Endothelial cell of hepatic sinusoid (primary cell): ENCODE results near the gene CRAT.

Experiments used
- in situ Hi-C: cut with HindIII; loops from 2 replicates; pipeline ENCODE4 v1.10.0; 2017; ENCODE audit warnings: low sequenced_read_pairs

The CRAT gene

DNA sequence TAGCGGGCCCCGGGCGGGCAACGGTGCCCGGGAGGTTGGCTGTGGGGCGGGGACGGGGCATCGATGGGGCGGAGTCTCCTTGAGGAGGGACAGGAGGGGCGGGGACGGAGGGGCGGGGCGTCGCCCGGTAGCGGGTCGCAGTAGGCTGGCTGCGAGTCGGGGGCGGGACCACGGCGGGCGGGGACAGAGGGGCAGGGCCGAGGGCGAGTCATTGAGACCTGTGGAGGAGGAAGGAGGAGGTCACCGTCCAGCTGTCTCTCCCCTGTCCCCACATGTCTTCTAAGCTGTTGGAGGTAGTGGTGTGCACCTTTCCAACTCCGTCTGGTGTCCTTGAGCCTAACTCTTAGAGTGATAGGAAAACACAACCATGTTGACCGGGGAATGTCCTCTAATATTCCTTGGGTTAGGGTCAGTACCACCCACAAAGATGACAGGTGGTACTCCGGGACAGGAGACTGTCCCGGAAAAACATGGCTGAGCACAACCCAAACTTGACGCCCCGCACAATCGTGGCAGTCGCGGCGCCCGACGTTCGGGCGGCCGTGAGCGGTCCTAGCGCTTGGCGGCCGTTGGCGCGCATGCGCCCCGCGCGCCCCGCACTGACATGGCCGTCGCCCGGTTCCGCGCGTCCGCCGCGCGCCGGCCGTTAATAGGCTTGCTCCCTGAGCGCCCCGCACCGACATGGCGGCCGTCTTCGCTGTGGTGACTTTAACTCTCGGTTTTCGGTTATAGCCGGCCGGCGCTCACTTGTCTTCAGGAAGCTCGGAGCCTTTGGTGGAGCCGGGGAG, at the start of gene CRAT, which contains the start of gene PTPA:
TSS of gene CRAT (minus strand) at position 54 of the 788 bp plus-strand sequence. CDS start 284 bp downstream, outside the sequence.
TSS of gene PTPA (plus strand) at position 676 of the 788 bp plus-strand sequence. CDS start 186 bp downstream, outside the sequence.
- in situ Hi-C loops, result no loop called here

DNA sequence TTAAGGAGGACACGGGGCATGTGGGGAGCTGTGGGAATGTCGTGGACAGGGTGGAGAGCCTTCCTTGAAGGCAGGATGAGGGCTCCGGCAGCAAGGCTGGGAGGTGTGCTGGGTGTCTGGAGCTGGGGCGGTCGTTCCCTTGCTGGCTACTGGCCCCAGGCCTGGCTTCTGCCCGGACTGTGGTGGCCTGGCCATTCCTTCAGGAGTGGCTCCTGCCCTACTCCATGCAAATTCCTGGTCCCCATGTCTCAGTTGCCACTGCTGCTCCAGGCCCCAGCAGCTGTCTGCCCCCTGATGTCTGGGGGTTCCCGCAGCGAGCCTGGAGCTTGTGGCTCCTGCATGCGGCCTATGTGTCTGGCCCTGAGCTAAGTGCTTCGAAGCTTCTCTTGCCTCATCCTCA, 45.6 kb upstream of the CRAT start:
- in situ Hi-C loops, result no loop called here

DNA sequence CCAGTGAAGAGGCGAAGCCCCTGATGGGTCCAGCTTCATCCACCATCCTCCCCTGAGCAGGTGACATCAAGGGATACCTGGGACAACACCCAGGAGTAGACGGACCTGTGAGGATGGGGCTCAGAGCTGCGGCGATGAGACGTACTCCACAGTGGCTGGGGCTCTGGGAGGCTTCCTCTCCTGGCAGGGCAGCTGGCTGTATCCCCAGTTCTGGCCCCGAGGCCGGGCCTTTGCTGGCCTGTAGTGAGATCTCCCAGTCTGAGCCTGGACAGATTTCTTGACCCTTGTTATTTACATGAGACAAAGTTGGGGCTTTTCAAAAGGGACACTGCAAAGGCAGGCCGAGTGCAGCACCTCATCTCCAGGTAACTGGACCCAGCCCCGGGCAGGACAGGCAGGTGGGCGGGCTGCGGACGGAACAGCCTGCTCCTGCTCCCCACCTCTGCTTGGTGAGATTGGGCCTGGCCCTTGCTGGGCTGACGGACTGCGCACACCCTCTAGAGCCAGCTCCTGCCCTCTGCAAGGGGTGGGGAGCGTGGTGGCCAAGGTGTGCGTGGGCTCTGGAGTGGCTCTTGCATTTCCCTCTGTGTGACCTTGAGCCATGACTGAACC, 44.4 kb upstream of the CRAT start:
- in situ Hi-C loops, result no loop called here

DNA sequence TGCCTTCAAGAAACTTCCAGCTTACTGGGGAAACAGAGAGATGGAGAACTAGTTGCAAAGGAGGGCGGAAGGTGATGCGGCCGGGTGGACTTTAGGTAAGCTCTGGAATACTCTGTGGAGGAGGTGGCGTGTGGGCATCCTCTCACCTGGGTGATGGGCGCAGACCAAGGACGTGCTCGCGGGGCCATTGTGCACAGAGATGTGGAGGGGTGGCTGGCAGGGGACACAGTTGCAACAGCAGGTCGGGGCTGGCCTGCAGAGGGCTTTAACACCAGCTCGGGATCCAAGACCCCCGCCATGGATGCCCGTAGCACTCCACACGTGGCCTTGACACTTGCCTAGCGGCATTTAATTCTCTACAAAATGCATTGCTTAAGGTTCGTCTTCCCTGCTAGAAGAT, 40.9 kb upstream of the CRAT start:
- in situ Hi-C loops, result no loop called here

DNA sequence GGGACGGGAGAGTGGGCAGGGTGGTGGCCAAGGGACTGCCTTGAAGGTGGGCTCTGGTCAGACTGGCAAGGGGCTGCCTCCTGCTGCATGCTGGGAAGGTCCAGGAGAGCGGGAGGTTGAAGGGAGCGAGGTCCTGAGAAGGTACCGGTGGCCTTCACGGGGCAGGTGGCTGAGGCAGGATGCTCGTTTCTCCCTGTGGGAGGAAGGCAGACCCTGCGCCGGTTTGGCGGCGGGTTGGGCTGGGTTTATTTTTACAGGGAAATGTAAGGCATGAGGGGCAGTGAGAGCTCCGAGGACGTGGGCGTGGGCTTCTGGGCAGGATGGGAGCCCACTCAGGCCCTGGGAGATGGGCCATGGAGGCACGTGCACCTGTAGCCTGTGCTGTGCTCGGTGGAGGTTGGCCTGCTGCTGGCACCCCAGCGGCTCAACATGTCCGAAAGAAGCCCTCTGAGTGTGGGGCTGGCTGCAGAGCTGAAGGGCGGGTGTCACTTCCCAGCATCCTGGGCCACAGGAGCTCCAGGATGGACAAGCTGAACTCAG, 40.1 kb upstream of the CRAT start:
- in situ Hi-C loops, result no loop called here

DNA sequence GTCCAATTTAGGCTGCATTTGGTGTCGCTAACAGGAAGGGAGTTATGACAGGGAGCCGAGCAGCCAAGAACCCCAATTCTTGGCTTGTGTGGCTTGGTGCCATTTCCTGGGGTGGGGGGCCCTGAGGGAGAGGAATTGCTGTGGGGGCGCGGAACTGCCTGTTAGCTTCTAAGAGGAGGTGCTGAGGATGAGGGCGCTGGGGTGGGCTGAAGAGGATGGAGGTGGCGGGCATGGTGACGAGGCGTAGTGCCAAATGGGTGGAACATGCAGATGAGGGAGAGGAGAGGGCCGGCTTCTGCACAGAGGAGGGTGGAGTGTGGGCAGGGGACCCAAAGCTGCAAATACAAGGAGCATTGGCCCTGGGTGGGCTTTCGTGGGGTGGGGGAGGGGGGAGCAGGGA, 39.5 kb upstream of the CRAT start:
- in situ Hi-C loops, result no loop called here

DNA sequence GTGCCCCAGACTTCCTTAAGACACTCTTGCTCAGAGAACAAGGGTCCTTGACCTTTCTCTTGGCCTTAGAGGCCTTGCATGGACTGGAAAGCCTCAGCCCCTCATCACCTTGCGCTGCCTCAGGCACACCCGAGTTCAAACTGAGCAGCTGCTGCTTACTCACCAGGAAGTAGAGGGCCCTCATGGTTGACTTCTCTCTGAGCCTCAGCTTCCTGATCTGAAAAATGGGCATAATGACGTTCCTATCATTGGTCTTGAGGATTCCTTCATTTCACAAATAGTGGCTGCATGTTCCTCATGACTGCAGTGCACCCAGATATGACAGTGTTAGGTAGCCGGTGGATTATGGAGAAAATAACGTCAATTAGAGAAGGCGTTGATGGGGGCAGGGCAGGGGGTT, 38.8 kb upstream of the CRAT start:
- in situ Hi-C loops, result no loop called here

DNA sequence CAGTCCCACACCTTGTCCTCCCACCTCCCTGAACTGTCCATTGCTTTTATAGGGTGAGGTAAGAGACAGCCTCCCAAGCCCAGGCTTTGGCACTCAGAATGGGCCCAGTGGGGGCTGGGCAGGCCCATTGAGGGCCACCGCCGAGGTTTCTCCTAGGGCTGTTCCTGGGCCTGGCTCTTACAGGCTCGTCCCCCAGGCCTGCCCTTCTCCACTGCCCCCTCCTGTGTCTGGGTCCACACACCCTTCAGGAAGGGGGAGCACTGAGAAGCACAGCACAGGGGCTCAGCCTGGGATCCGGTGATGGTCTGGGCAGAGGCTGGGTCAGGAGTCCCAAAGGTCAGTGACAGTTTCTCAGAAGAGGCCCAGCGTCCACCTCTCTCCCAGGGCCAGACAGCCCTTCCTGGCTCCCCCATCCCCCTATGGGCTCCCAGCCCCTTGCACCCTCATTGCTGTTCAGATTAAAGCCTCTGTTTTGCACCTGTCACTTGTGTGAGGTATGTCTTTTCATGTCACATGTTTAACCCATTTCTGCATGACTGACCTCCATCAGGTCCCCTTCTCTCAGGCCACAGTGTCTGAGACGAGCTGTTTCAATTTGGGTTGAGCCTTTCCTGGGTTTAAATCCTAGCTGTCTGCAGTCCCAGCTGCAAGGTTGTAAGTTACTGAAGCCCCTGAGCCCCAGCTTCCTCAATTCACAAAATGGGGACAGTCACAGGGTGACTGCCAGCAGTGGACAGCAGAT, 38.0 kb upstream of the CRAT start:
- in situ Hi-C loops, result no loop called here

DNA sequence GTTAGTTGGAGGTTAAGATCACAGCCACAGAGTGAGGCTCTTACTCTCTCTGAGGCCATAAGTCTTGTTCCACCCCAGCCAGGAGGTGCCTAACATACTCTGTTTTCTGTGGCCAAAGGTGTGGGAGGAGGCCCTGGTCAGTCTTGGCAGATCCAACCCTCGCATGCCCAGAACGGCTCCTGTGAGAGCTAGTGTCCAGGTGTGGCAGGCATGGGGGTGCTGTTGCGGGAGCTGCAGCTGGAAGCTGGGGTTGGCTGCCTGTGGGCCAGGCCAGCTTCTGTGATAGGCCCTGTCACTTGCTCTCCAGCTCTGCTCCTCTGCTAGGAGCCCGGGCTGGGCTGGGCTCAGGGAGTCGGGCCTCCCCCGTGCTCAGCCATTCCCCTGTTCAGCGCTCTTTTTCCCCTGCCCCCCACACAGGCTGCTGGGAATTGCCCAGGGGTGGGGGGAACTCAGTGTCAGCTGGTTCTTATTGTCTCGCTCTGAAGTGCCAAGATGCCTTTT, 35.9 kb upstream of the CRAT start:
- in situ Hi-C loops, result no loop called here

DNA sequence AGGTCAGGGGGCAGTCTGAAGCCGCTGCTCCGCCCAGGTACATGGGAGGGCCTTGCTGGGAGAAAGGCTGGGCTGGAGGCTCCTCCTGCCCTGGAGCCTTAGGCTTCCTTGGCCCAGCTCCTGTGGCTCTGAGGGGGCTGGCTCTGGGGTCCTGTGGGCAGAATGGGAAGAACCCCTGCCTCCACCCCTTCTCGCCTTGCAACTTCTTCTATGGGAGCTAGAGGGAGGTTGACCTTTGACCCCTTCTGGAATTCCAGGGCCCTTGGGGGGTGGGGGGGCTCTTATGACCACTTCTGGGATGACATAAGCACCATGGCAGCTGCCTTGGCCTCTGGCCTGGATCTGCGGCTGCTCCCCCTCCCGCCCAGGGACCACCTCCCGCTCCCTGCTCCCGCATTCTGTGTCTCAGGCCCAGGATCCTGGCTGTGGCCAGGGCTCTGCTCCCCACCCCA, 35.3 kb upstream of the CRAT start:
- in situ Hi-C loops, result no loop called here

DNA sequence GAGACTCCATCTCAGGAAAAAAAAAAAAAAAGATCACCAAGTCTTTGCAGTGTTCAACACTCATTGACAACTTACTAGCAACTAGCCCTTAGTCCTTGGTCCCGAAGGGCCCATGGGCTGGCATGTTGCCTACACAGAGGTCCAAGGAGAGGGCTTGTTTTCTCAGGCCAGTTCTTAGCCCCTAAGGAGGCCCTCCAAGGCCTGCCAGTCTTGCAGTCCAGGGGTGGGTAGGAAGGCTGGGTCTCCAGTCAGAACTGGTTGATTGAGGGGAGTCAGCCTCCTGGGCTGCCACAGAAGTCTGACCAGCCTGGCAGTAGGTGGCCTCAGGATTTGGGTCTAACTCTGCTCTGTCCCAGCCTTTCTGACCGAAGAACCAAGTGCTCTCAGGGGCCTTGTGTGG, 34.7 kb upstream of the CRAT start:
- in situ Hi-C loops, result no loop called here

DNA sequence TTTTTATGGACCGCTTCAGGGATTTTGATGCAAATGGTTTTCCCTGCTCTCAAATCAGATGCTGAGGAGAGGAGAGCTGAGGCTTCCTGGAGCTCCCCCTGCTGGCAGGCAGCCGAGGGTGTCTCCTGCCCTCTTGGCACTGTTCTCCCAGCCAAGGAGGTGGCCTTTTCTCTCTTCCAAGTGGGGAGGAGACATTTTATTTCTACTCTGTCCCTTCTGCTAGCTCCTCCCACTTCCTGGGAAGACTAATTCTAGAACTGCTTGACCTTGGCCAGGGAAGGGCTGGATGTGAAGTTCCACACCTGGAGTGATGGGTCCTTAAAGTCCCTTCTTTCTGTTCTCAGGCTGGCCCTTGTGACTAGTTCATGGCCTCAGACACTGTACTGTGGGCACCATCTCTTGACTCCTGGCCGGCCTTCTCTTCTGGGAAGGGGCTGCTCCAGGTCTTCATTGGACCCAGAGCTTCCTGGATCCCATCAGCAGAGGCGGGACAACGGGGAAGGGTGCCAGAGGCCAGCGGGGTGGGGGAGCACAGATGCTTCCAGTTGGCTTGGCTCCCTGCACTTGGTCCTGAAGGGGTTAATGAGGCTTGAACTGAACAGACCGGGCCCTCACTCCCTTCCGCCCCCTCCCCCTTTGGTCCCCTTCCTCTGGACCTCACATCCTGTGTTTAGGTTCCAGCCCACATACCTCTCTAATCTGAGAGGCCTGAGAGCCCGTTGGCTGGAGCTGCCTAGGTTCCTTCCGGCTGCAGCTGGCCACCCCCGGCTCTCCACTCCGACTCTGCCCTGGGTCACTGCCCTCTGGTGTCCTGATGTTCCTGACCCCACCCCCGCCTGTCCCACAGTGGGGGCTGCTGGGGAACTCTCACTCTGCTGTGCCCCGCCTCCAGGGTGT, 32.7 kb upstream of the CRAT start:
- in situ Hi-C loops, result no loop called here

DNA sequence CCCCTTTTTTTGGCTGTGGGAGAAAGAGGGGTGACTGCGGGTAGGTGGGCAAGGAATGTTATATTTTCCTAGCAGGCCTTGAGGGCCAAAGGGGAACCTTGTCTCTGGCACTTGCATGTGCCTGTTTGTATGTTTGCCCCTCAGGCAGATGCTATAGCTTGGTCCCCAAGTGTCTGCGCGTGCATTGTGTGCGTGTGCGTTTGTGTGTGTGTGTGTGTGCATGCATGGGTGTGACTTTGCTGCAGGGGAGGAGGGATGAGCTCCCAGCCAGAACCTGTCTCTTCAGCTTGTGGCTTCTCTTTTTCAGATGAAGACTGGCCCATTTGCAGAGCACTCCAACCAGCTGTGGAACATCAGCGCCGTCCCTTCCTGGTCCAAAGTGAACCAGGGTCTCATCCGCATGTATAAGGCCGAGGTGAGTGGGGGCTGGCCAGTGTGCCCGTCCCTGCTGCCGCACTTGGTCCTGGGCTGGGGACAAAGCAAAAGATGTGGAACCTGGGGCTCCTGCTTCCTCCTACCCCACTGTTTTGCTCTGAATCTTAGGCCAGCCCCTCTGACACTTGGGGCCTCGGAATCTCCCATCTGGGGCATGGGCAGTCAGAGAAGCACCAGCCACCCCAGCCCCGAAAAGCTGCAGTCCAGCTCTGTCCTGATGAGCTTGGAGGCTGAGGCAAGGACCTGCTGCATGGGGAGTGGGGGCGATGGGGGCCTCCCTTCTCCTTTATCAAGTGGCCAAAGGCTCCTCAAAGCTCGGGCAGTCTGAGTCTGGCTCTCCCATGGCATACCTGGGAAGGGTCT, 31.7 kb upstream of the CRAT start:
- in situ Hi-C loops, result no loop called here

DNA sequence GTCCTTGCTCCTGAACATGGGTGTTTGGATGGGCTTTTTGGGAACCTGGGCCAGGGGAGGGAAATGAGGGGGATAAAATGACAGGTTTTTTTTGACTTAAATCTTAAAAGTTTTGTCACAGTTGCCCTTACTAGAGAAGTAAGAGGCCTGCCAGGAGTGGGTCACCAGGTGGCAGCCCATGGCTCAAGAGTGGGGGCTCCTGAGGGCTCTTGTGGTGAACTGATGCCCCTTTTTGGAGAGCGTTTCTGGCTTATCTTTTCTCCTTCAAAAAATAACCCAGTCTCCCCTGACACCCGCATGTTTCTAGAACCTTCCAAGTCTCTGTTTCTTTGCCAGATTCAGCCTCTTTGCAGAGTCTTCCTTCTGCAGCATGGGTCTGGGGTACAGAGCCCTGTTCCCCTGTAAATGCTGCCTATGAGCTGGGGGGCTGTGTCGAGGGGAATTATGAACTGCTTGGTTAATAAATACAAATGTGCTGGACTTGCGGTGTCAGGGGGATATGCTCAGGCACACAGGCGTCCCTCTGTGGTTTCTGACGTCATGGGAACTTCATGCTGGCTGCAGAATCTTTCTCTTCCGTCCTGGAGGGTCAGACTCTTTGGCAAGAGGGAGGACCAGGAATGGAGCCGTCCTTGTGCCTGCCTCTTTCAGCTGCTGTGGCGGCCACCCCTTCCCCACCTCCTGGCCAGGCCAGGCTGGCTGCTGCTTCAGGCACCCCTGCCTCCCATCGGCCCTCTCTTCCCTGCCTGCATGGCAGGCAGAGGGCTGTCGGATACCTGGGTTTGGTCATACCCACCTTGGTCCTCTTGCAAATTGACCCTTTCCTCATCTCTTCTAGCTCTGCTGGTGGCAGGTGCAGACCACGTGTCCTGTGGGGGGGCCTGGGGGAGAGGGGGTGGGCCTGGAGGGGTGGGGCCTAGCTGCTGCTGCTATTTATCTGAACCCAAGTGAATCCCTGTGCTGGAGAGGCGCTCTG, 30.8 kb upstream of the CRAT start:
- in situ Hi-C loops, result no loop called here

DNA sequence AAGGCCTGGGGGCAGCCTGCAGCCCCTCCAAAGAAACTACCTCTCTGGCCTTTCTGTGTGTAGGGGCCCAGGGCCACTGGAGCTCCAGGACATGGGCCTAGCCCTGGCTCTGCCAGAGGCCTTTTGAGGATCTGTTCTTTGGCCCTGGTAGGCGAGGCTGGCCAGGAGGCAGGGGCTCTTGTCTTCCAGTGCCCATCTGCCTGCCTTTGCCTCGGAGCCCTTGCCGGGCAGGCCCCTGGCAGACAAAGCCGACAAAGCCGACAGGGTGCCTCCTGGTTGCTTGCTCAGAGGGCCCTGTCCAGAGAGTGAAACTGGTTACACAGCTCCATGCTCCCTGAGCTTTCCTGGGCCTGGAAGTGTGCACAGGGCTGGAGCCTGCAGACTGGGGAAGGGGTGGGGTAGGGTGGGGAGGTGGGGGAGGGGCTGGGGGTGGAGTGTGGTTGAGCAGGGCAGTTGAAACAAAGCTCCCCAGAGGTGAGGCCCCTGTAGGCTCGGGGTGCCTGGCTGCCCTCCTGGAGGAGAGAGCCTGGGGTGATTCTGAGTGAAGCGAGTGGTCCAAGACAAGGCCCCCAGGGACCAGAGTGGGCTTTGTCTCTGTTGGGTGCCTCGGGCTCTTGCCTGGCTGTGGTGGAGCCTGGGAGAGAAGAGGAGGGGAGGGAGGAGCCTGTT, 29.9 kb upstream of the CRAT start:
- in situ Hi-C loops, result no loop called here

DNA sequence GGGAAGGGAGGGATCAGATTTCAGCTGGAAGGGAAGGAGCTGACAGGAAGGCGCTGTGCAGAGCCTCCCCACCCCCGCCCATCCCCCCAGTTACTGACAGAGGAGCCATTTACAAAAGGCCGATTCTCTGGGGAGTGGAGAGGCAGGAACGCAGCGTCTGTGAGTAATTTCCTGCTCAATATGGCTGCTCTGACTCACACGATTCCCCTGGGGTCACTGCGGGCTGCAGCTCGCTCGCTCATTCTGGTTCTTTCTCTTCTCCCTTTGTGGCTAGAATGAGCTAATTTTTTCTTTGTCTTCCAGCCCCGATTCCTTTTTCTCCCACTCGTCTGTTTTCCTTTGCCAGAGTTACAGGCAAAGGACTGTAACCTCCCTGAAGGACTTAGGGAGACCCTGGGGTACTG, 29.4 kb upstream of the CRAT start:
- in situ Hi-C loops, result loop anchor here (10.0 kb wide), 1 partner anchor 295 kb away; no protein-coding TSS in a partner anchor

DNA sequence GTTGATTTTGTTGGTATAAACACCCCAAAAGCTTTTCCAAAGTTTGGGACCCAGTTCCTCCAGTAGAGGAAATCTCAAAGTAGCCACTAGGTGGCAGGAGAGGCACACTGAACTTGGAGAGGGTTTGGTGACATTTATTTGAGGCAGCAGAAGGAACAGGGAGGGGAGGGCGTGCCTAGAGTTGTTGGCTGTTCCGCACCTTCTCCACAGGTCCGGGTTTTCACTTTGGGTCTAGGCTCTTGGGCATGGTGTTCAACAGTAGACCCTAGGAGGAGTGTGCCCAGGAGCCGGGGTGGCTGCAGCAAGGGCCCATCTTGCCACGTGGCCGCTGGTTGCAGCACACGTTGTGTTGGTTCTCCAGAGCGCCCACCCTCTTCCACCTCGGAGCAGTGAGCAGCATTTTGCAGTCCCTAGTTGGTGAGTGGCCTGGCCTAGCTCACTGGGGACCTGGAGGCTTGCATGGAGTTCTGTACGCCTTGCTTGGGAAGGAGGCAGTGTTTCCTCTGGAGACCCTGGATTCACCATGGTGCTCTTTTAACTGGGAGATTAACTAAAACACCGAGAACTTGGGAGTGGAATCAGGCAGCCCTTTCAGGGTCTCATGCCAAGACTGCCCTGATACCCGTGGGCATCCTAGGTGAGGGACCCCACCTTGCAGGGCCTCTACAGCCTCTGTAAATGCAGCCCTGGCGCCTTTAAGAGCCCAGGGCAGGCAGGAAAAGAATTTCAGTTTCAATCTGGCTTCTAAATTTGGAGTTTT, 28.8 kb upstream of the CRAT start:
- in situ Hi-C loops, result loop anchor here (10.0 kb wide), 1 partner anchor 295 kb away; no protein-coding TSS in a partner anchor
